T47D (cell line): ENCODE data around the gene TRMO.

Experiments
- DNase-seq, 2 experiments: peaks; one replicate each; pipeline versions ENCODE4 v3.0.0 to v3.0.0-alpha.2; 2011 to 2012; ENCODE audit warnings: low read depth in 1 of 2, low spot score in 1 of 2
- JUND ChIP-seq: IDR thresholded peaks from 2 replicates; pipeline ENCODE4 v1.6.1; 2012; ENCODE audit warnings: low read depth
- in situ Hi-C: cut with HindIII; loops from 2 replicates; pipeline ENCODE4 v1.10.0; 2016; ENCODE audit warnings: low sequenced_read_pairs, low pct_unique_long_range_greater_than_20kb

The TRMO gene

DNA sequence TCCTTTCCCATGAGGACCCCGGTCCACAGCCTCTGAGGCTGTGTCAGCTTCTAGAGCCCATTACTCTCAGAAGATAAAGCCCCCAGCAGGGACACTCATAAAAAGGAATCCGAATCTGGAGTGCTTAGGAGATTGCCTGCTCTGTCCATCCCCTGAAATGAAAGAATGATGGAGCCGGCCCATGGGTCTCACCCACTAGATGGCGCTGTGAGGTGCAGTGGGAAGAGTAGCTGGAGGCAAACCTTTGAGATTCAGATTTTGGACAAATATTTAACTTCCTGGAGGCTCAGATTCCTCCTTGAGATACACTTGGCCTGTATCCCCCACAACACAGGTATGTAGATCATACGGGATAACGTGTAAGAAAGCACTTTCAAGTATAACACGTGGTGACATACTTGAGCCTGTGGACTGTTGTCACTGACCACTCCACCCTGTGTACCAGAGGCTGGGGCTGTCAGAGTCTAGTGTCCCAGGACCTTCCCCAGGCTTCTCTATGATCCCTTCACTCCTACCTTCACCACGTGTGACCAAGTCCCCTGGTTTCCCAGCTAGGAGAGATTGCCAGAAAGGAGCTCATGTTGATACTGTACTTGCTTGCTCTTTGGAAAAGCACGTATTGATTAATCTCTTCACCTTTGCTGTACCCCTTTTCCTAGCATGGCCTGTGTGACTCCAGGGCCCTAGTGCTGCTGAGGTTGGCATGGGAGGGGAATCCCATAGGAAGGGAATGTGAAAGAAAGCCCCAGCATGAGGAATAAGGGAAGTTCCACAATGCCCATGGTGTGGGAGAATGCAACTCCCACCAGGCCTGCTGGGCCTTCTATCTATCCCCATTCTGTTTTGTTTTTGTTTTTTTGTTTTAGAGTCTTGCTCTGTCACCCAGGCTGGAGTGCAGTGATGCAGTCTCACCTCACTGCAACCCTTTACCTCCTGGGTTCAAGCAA is 32.1 kb downstream of the TRMO start:
- in situ Hi-C loops, result no loop called here
- TF ChIP-seq JUND, result no peak
- DNase-seq, result peak; percentile 5 to 55

GRCh38 chr9:97880336-97880735 is 42.0 kb downstream of the TRMO start:
- in situ Hi-C loops, result no loop called here
- no peak for TF ChIP-seq JUND

GRCh38 chr9:97876061-97876460 is 46.2 kb downstream of the TRMO start:
- no peak for DNase-seq
- in situ Hi-C loops, result no loop called here
- TF ChIP-seq JUND, result no peak

More at GRCh38 chr9:97880336-97880735, 42.0 kb downstream of the TRMO start:
- no peak for DNase-seq

GRCh38 chr9:97875111-97875510 is 47.2 kb downstream of the TRMO start:
- in situ Hi-C loops, result no loop called here
- no peak for DNase-seq
- no peak for TF ChIP-seq JUND

GRCh38 chr9:97874624-97875023 is 47.7 kb downstream of the TRMO start:
- in situ Hi-C loops, result no loop called here
- DNase-seq, result no peak
- TF ChIP-seq JUND, result no peak

DNA sequence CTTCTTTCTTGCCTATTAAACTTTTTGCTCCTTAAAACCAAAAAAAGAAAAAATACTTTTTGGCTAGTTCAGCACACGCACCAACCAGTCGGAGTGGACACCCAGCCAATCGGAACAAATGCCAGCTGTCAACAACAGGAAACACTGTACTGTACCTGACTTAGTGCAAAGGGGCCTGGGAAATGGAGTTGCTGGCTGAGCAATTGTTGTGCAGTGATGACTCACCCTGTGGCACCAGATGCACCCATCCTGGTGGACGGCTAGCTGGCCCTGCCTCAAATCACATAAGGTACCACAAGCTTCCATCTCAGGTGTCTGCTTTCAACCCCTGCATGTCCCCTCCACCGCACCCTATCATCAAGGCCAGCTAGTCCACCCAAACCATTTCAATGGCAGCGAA is 48.4 kb downstream of the TRMO start:
- in situ Hi-C loops, result no loop called here

GRCh38 chr9:97873425-97873824 is 48.9 kb downstream of the TRMO start:
- no peak for TF ChIP-seq JUND
- in situ Hi-C loops, result no loop called here
- DNase-seq, result no peak

More for the DNA sequence above, 48.4 kb downstream of the TRMO start:
- TF ChIP-seq JUND, result no peak
- DNase-seq, result no peak

DNA sequence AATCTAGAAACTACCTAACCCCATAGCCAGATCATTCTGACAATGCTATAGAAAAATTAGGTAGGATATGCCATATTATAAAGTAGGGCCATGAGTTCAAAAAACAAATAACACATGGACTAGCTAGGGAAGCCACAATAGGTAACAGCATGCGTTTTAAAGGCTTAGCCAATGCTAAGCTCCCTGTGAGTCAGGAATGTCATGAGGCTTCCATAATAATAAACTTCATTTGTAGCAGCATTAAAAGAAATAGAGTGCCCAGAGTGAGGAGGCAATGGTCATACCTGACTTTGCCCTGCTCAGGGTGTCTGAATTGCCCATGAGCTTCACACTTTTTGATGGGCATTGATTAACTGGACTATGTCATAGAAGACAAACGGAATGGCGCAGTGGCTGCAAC is 53.4 kb downstream of the TRMO start:
- no peak for TF ChIP-seq JUND
- in situ Hi-C loops, result no loop called here
- DNase-seq, result no peak

- no peak for TF ChIP-seq JUND
- in situ Hi-C loops, result no loop called here
- DNase-seq, result no peak
These were observed 55.5 kb downstream of the TRMO start for GRCh38 chr9:97866848-97867247.

GRCh38 chr9:97866300-97866699 is 56.0 kb downstream of the TRMO start:
- TF ChIP-seq JUND, result no peak
- in situ Hi-C loops, result no loop called here
- DNase-seq, result no peak

DNA sequence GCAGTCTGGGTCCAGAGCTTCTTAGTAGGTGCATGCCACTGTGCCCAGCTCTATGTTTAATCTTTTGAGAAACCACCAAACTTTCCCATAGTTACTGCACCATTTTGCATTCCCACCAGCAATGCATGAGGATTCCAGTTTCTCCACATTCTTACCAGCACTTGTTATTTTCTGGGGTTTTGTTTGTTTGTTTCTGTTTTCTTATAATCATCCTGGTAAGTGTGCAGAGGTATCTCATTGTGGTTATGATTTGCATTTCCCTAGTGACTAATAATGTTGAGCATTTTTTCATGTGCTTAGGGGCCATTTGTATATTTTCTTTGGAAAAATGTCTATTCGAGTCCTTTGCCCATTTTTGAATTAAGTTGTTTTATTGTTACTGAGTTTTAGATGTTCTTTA is 57.9 kb downstream of the TRMO start:
- no peak for DNase-seq
- no peak for TF ChIP-seq JUND
- in situ Hi-C loops, result no loop called here

GRCh38 chr9:97863314-97863713 is 59.0 kb downstream of the TRMO start:
- no peak for DNase-seq
- in situ Hi-C loops, result no loop called here
- no peak for TF ChIP-seq JUND

DNA sequence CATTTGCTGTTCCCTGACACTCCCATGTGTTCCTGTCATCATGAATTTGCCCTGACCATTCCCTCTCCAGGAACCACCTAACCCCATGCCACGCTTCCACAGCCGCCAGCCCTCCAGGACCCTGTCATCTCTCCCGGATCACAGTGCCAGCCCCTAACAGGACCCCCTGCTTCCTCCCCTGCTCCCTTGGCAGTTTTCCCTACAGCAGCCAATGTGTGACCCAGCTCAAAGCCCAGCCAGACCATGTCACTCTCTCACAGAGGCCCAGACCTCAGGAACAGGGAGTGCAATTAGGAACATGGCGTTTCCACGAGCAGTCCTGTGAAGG is 61.2 kb downstream of the TRMO start:
- in situ Hi-C loops, result no loop called here

More for the DNA sequence above, 61.2 kb downstream of the TRMO start:
- DNase-seq, result no peak
- TF ChIP-seq JUND, result no peak
